ENCODE results near the gene SEPTIN10.

GRCh38 chr2:109562421-109562820, 51.3 kb downstream of the SEPTIN10 start:
- TF ChIP-seq CTCF (IDR thresholded peaks at IDR 0.05) = no peak
- TF ChIP-seq EZH2 (IDR thresholded peaks at IDR 0.05) = no peak

Measured in neural progenitor cell (in vitro differentiated cells).